Type B pancreatic cell (in vitro differentiated cells): ENCODE measurements around the gene SLC16A6. TPM values are rescaled to one million over a fixed set of nuclear protein-coding genes. Genes with fewer than 3 reads are reported as not detected.
"Not testable (repeated sequence)": the region's sequence is repeated elsewhere in the genome, so short reads cannot be mapped to it uniquely, and the experiment has no call there.

Experiments used
- DNase-seq: peaks from one replicate; pipeline ENCODE4 v3.0.0; 2021; ENCODE audit warnings: mixed read lengths; ENCODE audit not compliant: unreplicated experiment; ENCODE audit errors: extremely low spot score
- H3K27ac Mint-ChIP-seq: 2 replicates; pipeline ENCODE4 v1.8.0; 2021; ENCODE audit warnings: mild to moderate bottlenecking, mixed read lengths
- H3K27me3 Mint-ChIP-seq: 2 replicates; pipeline ENCODE4 v1.8.0; 2021; ENCODE audit warnings: mixed read lengths
- H3K36me3 Mint-ChIP-seq: 2 replicates; pipeline ENCODE4 v1.8.0; 2021; ENCODE audit warnings: mixed read lengths
- H3K4me1 Mint-ChIP-seq: one replicate; pipeline ENCODE4 v1.8.0; 2021; ENCODE audit warnings: mixed read lengths; ENCODE audit not compliant: unreplicated experiment
- H3K4me3 Mint-ChIP-seq: 2 replicates; pipeline ENCODE4 v1.8.0; 2021; ENCODE audit warnings: mild to moderate bottlenecking, mixed read lengths
- H3K9me3 Mint-ChIP-seq: 2 replicates; pipeline ENCODE4 v1.8.0; 2021; ENCODE audit warnings: mixed read lengths
- CTCF ChIP-seq: fragments of 200-600 bp; sonication (generic); conservative IDR thresholded peaks from 2 replicates; pipeline ENCODE4 v1.5.0; 2021; ENCODE audit warnings: antibody characterized with exemption, mild to moderate bottlenecking
- total RNA-seq: library from RNA; stranded (reverse); gene quantifications from 2 replicates; pipeline ENCODE4 v1.2.1, GENCODE V29; 2021; ENCODE audit warnings: low replicate concordance

Gene SLC16A6
- total RNA-seq, 1 donor from 2014 or later = 1.6 TPM

GRCh38 chr17:68231541-68231940 is 59.4 kb downstream of the SLC16A6 start:
- Mint-ChIP-seq H3K9me3 (no peaks in the 10 kb centered on the region), H3K36me3 (peaks cover 7% of the 10 kb centered on the region), H3K4me3 (no peak overlapping the region), H3K4me1 (peaks cover 14% of the 10 kb centered on the region), H3K27me3 (no peaks in the 10 kb centered on the region), H3K27ac (peak overlapping the region; percentile 18)
- no peak for TF ChIP-seq CTCF
- no peak for DNase-seq

- H3K4me1 Mint-ChIP-seq = peaks cover 14% of the 10 kb centered on the region
- not testable (repeated sequence) for H3K27me3 Mint-ChIP-seq, DNase-seq, H3K36me3 Mint-ChIP-seq, H3K9me3 Mint-ChIP-seq, H3K4me3 Mint-ChIP-seq
- H3K27ac Mint-ChIP-seq = peak overlapping the region; percentile 18
These were observed 59.8 kb downstream of the SLC16A6 start for GRCh38 chr17:68231131-68231530.

GRCh38 chr17:68229619-68230018 is 61.3 kb downstream of the SLC16A6 start:
- H3K36me3 Mint-ChIP-seq = peaks cover 7% of the 10 kb centered on the region
- peak overlapping the region; percentile 61 for H3K4me3 Mint-ChIP-seq
- H3K27me3 Mint-ChIP-seq = no peaks in the 10 kb centered on the region
- H3K4me1 Mint-ChIP-seq = peaks cover 14% of the 10 kb centered on the region
- no peaks in the 10 kb centered on the region for H3K9me3 Mint-ChIP-seq
- H3K27ac Mint-ChIP-seq = peak overlapping the region; percentile 96
- no peak for DNase-seq
- no peak for TF ChIP-seq CTCF

- no peak for DNase-seq
- Mint-ChIP-seq H3K27ac (peak overlapping the region; percentile 96), H3K4me1 (peaks cover 14% of the 10 kb centered on the region), H3K36me3 (peaks cover 7% of the 10 kb centered on the region), H3K9me3 (no peaks in the 10 kb centered on the region), H3K4me3 (peak overlapping the region; percentile 61), H3K27me3 (no peaks in the 10 kb centered on the region)
- no peak for TF ChIP-seq CTCF
These were observed 61.9 kb downstream of the SLC16A6 start for GRCh38 chr17:68228817-68229570.

GRCh38 chr17:68228039-68228680 is 62.8 kb downstream of the SLC16A6 start:
- H3K4me3 Mint-ChIP-seq, H3K9me3 Mint-ChIP-seq, H3K36me3 Mint-ChIP-seq, H3K27me3 Mint-ChIP-seq, DNase-seq: not testable (repeated sequence)
- Mint-ChIP-seq H3K4me1 (peaks cover 15% of the 10 kb centered on the region), H3K27ac (peak overlapping the region; percentile 96)

- not testable (repeated sequence) for H3K4me3 Mint-ChIP-seq, DNase-seq, H3K9me3 Mint-ChIP-seq, H3K27ac Mint-ChIP-seq, H3K27me3 Mint-ChIP-seq
- peaks cover 18% of the 10 kb centered on the region for H3K36me3 Mint-ChIP-seq
- H3K4me1 Mint-ChIP-seq = peaks cover 28% of the 10 kb centered on the region
These were observed 65.9 kb downstream of the SLC16A6 start for GRCh38 chr17:68225055-68225454.

GRCh38 chr17:68222606-68223005 is 68.3 kb downstream of the SLC16A6 start:
- Mint-ChIP-seq H3K27me3 (no peaks in the 10 kb centered on the region), H3K4me3 (no peak overlapping the region), H3K36me3 (peaks cover 11% of the 10 kb centered on the region), H3K27ac (no peak overlapping the region), H3K9me3 (peaks cover 10% of the 10 kb centered on the region), H3K4me1 (peaks cover 14% of the 10 kb centered on the region)
- DNase-seq = no peak
- no peak for TF ChIP-seq CTCF
